GOT3 (cell line): Measurements from ENCODE around the gene EXOC1L.
A peak's percentile ranks its signal among the peaks of the same experiment; 100 is the strongest.
"Not testable (repeated sequence)": the region's sequence is repeated elsewhere in the genome, so short reads cannot be mapped to it uniquely, and the experiment has no call there.

ENCODE experiments used
- DNase-seq: peaks from one replicate; lab custom pipeline; 2025; ENCODE audit warnings: mixed read lengths; lab: John Stamatoyannopoulos, UW

EXOC1L gene

GRCh38 chr4:55838356-55838755 is 18.8 kb downstream of the EXOC1L start:
- DNase-seq: no peak

GRCh38 chr4:55838952-55839351 is 19.4 kb downstream of the EXOC1L start:
- DNase-seq: no peak

GRCh38 chr4:55840956-55841355 is 21.4 kb downstream of the EXOC1L start:
- no peak for DNase-seq

GRCh38 chr4:55841373-55842239 is 22.0 kb downstream of the EXOC1L start:
- not testable (repeated sequence) for DNase-seq

GRCh38 chr4:55842312-55842711 is 22.7 kb downstream of the EXOC1L start:
- not testable (repeated sequence) for DNase-seq

- no peak for DNase-seq
Observed at GRCh38 chr4:55849724-55850123, 30.1 kb downstream of the EXOC1L start.

- DNase-seq: no peak
Observed at GRCh38 chr4:55851885-55852284, 32.3 kb downstream of the EXOC1L start.

GRCh38 chr4:55853484-55854046 is 34.0 kb downstream of the EXOC1L start, which contains the start of gene EXOC1:
TSS of gene EXOC1 (plus strand) at chr4:55853648. CDS start at chr4:55858324, 4,676 bp downstream.
- peak; percentile 74 for DNase-seq

- no peak for DNase-seq
Observed at GRCh38 chr4:55854129-55854528, 34.5 kb downstream of the EXOC1L start.

GRCh38 chr4:55857586-55857985 is 38.0 kb downstream of the EXOC1L start:
- DNase-seq: no peak

- DNase-seq: no peak
Observed at GRCh38 chr4:55859711-55860110, 40.1 kb downstream of the EXOC1L start.

GRCh38 chr4:55864577-55865223 is 45.1 kb downstream of the EXOC1L start:
- DNase-seq: no peak

- no peak for DNase-seq
Observed at GRCh38 chr4:55865228-55865806, 45.7 kb downstream of the EXOC1L start.

GRCh38 chr4:55866290-55866907 is 46.8 kb downstream of the EXOC1L start:
- no peak for DNase-seq

GRCh38 chr4:55866973-55867574 is 47.5 kb downstream of the EXOC1L start:
- no peak for DNase-seq

- DNase-seq: no peak
Observed at GRCh38 chr4:55868581-55869090, 49.0 kb downstream of the EXOC1L start.

- DNase-seq: no peak
Observed at GRCh38 chr4:55871299-55871800, 51.8 kb downstream of the EXOC1L start.

GRCh38 chr4:55874831-55875230 is 55.2 kb downstream of the EXOC1L start:
- DNase-seq: no peak

GRCh38 chr4:55876387-55876786 is 56.8 kb downstream of the EXOC1L start:
- no peak for DNase-seq

GRCh38 chr4:55879224-55879623 is 59.6 kb downstream of the EXOC1L start:
- DNase-seq: no peak

GRCh38 chr4:55880652-55881280 is 61.2 kb downstream of the EXOC1L start:
- no peak for DNase-seq
